ENCODE results near the gene VEZT. TPM values are rescaled to one million over a fixed set of nuclear protein-coding genes. Genes with fewer than 3 reads are reported as not detected.
"Not testable (repeated sequence)": the region's sequence is repeated elsewhere in the genome, so short reads cannot be mapped to it uniquely, and the experiment has no call there.

VEZT gene
- total and polyA plus RNA-seq, 7 donors, result 19.9 to 114 (median 82.8) TPM

DNA sequence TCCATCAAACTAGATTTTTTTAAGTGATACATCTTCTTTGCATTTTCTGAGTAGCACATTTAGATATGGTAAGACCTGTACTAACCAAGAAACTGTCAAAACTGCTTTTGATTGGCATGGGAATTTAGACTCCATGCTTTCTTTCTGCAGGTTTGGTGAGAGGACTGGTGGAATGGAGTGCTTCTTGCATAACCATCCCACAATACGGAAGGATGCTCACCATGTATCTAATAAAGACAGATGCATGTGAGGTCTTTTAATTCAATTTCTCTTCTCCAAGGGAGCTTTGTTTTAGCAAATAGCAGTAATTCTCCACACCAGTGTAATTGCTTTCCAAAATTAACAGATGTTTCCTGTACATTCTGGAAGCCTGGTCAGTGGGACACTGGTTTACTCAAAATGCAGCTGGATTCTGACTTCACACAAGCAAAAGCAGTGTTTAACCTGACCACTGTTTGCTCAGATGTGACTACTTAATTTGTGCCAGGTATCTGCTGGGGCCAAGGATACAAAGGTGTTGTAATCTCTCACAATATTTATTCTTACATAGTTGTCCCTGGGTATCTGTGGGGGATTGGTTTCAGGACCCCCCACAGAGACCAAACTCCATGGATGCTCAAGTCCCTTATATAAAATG, 26.4 kb upstream of the VEZT start:
- WGBS, 2 donors, result 86 to 88% methylated on average over 1 of the region's 1 CpG
- TF ChIP-seq EP300 (IDR thresholded peaks at IDR 0.05), result no peak
- TF ChIP-seq POLR2A (IDR thresholded peaks at IDR 0.05), result no peak
- TF ChIP-seq POLR2AphosphoS5 (IDR thresholded peaks at IDR 0.05), result no peak
- TF ChIP-seq, protein P1, sequence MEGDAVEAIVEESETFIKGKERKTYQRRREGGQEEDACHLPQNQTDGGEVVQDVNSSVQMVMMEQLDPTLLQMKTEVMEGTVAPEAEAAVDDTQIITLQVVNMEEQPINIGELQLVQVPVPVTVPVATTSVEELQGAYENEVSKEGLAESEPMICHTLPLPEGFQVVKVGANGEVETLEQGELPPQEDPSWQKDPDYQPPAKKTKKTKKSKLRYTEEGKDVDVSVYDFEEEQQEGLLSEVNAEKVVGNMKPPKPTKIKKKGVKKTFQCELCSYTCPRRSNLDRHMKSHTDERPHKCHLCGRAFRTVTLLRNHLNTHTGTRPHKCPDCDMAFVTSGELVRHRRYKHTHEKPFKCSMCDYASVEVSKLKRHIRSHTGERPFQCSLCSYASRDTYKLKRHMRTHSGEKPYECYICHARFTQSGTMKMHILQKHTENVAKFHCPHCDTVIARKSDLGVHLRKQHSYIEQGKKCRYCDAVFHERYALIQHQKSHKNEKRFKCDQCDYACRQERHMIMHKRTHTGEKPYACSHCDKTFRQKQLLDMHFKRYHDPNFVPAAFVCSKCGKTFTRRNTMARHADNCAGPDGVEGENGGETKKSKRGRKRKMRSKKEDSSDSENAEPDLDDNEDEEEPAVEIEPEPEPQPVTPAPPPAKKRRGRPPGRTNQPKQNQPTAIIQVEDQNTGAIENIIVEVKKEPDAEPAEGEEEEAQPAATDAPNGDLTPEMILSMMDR (IDR thresholded peaks at IDR 0.05), result no peak
- Histone ChIP-seq H3K27ac (no peak overlapping the region), H3K4me3 (no peak overlapping the region), H3K27me3 (no peaks in the 10 kb centered on the region), H3K9me3 (no peaks in the 10 kb centered on the region), H3K36me3 (no peaks in the 10 kb centered on the region), H3K4me1 (no peaks in the 10 kb centered on the region)
- no peak for DNase-seq
- intact Hi-C loops (cut with DNase I), result no loop called here

DNA sequence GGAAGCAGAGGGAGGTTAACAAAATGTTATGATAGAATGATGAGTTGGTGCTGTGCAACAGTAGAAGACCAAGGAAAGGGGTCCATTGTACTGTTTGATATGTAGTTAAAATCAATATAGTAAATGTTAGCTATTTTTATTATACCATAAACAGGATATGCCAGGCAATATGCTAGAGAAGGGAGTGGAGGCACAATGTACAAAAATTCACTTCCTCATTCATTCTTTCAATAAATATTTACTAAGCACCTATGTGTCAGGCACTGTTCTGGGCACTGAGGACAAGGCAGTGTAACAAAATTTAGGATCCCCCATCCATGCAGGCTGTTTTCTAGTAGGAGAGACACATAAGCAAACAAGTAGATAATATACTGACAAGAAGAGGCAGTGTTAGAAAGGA, 25.3 kb upstream of the VEZT start:
- H3K27ac ChIP-seq, result no peak overlapping the region
- TF ChIP-seq POLR2AphosphoS5 (IDR thresholded peaks at IDR 0.05) (no peak), EP300 (IDR thresholded peaks at IDR 0.05) (no peak), POLR2A (IDR thresholded peaks at IDR 0.05) (no peak)
- TF ChIP-seq, protein P1 (IDR thresholded peaks at IDR 0.05), result no peak
- H3K4me1 ChIP-seq, result no peaks in the 10 kb centered on the region
- DNase-seq, result no peak
- no peak overlapping the region for H3K4me3 ChIP-seq
- H3K27me3 ChIP-seq, result no peaks in the 10 kb centered on the region
- no peaks in the 10 kb centered on the region for H3K9me3 ChIP-seq
- intact Hi-C loops (cut with DNase I), result no loop called here
- H3K36me3 ChIP-seq, result no peaks in the 10 kb centered on the region

DNA sequence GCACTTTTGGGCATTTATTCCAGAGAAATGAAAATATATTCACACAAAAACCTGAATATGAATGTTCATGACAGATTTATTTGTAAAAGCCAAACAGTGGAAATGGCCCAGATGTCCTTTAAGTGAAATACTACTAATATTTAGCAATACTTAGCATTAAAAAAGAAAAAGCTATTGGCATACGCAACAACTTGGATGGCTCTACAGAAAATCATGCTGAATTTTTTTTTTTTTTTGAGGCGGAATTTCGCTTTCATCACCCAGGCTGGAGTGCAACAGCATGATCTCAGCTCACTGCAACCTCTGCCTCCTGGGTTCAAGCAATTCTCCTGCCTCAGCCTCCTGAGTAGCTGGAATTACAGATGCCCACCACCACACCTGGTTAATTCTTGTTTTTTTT, 24.5 kb upstream of the VEZT start:
- Histone ChIP-seq H3K36me3 (no peaks in the 10 kb centered on the region), H3K27me3 (no peaks in the 10 kb centered on the region), H3K4me3 (no peak overlapping the region), H3K4me1 (no peaks in the 10 kb centered on the region), H3K27ac (no peak overlapping the region), H3K9me3 (no peaks in the 10 kb centered on the region)
- DNase-seq, result no peak
- 91 to 96% methylated on average over 3 of the region's 3 CpGs for WGBS, 2 donors
- intact Hi-C loops (cut with DNase I), result no loop called here
- no peak for TF ChIP-seq POLR2A (IDR thresholded peaks at IDR 0.05)
- TF ChIP-seq EP300 (IDR thresholded peaks at IDR 0.05), result no peak
- TF ChIP-seq POLR2AphosphoS5 (IDR thresholded peaks at IDR 0.05), result no peak
- TF ChIP-seq, protein P1 (IDR thresholded peaks at IDR 0.05), result no peak

DNA sequence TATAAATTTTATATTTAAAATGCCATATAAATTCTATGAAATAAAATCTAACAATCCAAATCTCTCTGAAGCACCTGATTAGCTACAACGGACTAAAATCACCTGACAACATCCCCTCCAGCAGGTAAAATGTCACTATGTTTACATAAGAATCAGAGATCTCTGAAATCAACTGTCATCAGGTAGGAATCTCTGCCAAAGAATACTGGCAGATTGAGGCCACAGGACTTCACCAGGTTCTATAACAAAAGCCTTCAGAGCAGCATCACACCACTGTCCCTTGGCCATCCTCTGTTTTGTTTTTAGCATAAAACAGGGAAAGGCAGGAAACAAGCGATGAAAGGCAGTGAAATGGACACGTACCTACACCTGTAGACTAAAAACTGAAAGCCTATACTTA, 22.5 kb upstream of the VEZT start:
- no peaks in the 10 kb centered on the region for H3K36me3 ChIP-seq

DNA sequence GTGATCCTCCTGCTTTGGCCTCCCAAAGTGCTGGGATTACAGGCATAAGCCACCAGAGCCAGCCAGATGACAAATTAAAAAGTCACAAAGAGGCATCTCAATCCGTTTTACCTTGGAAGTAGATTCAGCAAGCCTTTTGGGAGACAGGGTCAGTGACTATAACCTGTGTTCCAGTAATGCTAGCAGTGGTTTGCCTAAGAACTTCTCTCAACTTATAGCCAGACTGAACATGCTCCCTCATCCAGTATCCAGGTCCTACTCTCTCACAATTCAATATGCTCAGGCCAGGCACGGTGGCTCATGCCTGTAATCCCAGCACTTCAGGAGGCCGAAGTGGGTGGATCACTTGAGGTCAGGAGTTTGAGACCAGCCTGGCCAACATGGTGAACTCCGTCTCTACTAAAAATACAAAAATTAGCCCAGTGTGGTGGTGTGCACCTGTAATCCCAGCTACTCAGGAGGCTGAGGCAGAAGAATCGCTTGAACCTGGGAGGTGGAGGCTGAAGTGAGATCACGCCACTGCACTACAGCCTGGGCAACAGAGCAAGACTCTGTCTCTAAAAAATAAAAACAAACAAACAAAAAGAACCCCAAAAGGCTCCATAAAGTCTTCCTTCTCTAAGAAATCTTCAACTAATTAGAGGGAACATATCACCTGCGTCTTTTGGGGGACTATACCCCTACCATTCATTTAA, 20.6 kb upstream of the VEZT start:
- H3K4me1 ChIP-seq, result peaks cover 0 to 24% (median 19%) of the 10 kb centered on the region in 4 donors
- WGBS, 2 donors, result 95% methylated on average over 7 of the region's 7 CpGs
- H3K4me3 ChIP-seq, result not testable (repeated sequence)

More for the DNA sequence above, 22.5 kb upstream of the VEZT start:
- Histone ChIP-seq H3K27me3 (no peaks in the 10 kb centered on the region), H3K4me3 (no peak overlapping the region), H3K4me1 (peaks cover 0 to 9% (median 3%) of the 10 kb centered on the region in 4 donors), H3K27ac (no peak overlapping the region), H3K9me3 (no peaks in the 10 kb centered on the region)
- TF ChIP-seq, protein P1 (IDR thresholded peaks at IDR 0.05), result no peak
- TF ChIP-seq EP300 (IDR thresholded peaks at IDR 0.05), result no peak
- no peak for TF ChIP-seq POLR2AphosphoS5 (IDR thresholded peaks at IDR 0.05)
- TF ChIP-seq POLR2A (IDR thresholded peaks at IDR 0.05), result no peak
- intact Hi-C loops (cut with DNase I), result no loop called here
- 79 to 87% methylated on average over 3 of the region's 3 CpGs for WGBS, 2 donors
- DNase-seq, result no peak

More for the DNA sequence above, 20.6 kb upstream of the VEZT start:
- intact Hi-C loops (cut with DNase I); H3K27me3 ChIP-seq; H3K9me3 ChIP-seq; H3K36me3 ChIP-seq; DNase-seq; H3K27ac ChIP-seq: not testable (repeated sequence)
